ENCODE results near the gene TP53I11.

TP53I11 gene

GRCh38 chr11:44959064-44959463 is 8.4 kb upstream of the TP53I11 start:
- H3K27ac ChIP-seq (ENCODE audit: low read depth, low read length, poor library complexity, severe bottlenecking) = no peak overlapping the region
- no peaks in the 10 kb centered on the region for H3K4me1 ChIP-seq (ENCODE audit: insufficient read depth, low read length, severe bottlenecking)
- no peak overlapping the region for H3K4me2 ChIP-seq (ENCODE audit: low read length)
- no peaks in the 10 kb centered on the region for H3K79me2 ChIP-seq (ENCODE audit: insufficient read depth, low read length)
- no peak overlapping the region for H2AFZ ChIP-seq (ENCODE audit: low read length)
- H3K9me2 ChIP-seq (ENCODE audit: low read depth, low read length) = no peaks in the 10 kb centered on the region
- H3K9ac ChIP-seq (ENCODE audit: low read length) = no peak overlapping the region
- no peak overlapping the region for H3K4me3 ChIP-seq (ENCODE audit: low read depth, low read length, poor library complexity, severe bottlenecking)
- no peaks in the 10 kb centered on the region for H3K36me3 ChIP-seq (ENCODE audit: insufficient read depth, low read length)
- no peaks in the 10 kb centered on the region for H3K9me3 ChIP-seq (ENCODE audit: low read length)
- 0 out of 2 replicates have a peak, but pooled peaks cover 6% of the 10 kb centered on the region for H3K27me3 ChIP-seq (ENCODE audit: insufficient read depth, low read length)
- H3F3A ChIP-seq (ENCODE audit: insufficient read depth, low read length) = no peaks in the 10 kb centered on the region
- TF ChIP-seq CTCF (IDR thresholded peaks at IDR 0.05; ENCODE audit: low read length) (no peak), EZH2 (IDR thresholded peaks at IDR 0.05; ENCODE audit: borderline replicate concordance, low read length) (no peak)
- no peaks in the 10 kb centered on the region for H4K20me1 ChIP-seq (ENCODE audit: insufficient read depth, low read length)

- 0 out of 2 replicates have a peak, but pooled peaks cover 6% of the 10 kb centered on the region for H3K27me3 ChIP-seq (ENCODE audit: insufficient read depth, low read length)
- H3K4me1 ChIP-seq (ENCODE audit: insufficient read depth, low read length, severe bottlenecking) = no peaks in the 10 kb centered on the region
- no peaks in the 10 kb centered on the region for H3F3A ChIP-seq (ENCODE audit: insufficient read depth, low read length)
- no peaks in the 10 kb centered on the region for H3K9me3 ChIP-seq (ENCODE audit: low read length)
- no peaks in the 10 kb centered on the region for H3K79me2 ChIP-seq (ENCODE audit: insufficient read depth, low read length)
- no peak overlapping the region for H3K4me2 ChIP-seq (ENCODE audit: low read length)
- H3K27ac ChIP-seq (ENCODE audit: low read depth, low read length, poor library complexity, severe bottlenecking) = no peak overlapping the region
- no peak overlapping the region for H3K9ac ChIP-seq (ENCODE audit: low read length)
- H3K36me3 ChIP-seq (ENCODE audit: insufficient read depth, low read length) = no peaks in the 10 kb centered on the region
- H3K9me2 ChIP-seq (ENCODE audit: low read depth, low read length) = no peaks in the 10 kb centered on the region
- H4K20me1 ChIP-seq (ENCODE audit: insufficient read depth, low read length) = no peaks in the 10 kb centered on the region
- H3K4me3 ChIP-seq (ENCODE audit: low read depth, low read length, poor library complexity, severe bottlenecking) = no peak overlapping the region
- TF ChIP-seq CTCF (IDR thresholded peaks at IDR 0.05; ENCODE audit: low read length) = no peak
- no peak for TF ChIP-seq EZH2 (IDR thresholded peaks at IDR 0.05; ENCODE audit: borderline replicate concordance, low read length)
- no peak overlapping the region for H2AFZ ChIP-seq (ENCODE audit: low read length)
These were observed 7.3 kb upstream of the TP53I11 start for GRCh38 chr11:44957776-44958564.

DNA sequence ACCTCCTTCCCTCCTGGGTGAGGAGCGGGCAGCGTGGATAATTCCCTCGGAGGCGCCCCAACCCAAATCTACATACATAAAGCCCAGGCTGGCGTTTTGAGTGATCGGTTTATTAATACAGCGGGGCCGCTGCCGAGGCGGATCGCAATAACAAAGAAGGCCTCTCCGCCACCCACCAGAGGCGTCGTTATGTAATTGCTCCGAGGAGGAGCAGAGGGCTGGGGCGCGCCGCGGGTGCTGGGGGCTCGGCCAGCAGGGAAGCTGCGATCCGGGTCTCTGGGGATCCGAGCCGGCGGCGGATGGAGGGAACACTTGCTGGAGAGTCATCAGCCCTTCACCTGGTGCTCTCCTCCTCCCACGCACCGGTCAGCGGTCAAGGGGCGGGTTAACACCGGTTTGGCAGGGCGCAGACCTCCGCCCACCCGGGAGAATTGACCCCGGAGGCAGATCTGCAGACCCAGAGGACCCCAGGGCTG is 6.4 kb upstream of the TP53I11 start:
- H3K79me2 ChIP-seq (ENCODE audit: insufficient read depth, low read length) = no peaks in the 10 kb centered on the region
- no peaks in the 10 kb centered on the region for H3K9me2 ChIP-seq (ENCODE audit: low read depth, low read length)
- H3K4me1 ChIP-seq (ENCODE audit: insufficient read depth, low read length, severe bottlenecking) = no peaks in the 10 kb centered on the region
- no peak overlapping the region for H3K4me3 ChIP-seq (ENCODE audit: low read depth, low read length, poor library complexity, severe bottlenecking)
- no peak overlapping the region for H2AFZ ChIP-seq (ENCODE audit: low read length)
- H3K4me2 ChIP-seq (ENCODE audit: low read length) = no peak overlapping the region
- H3K9me3 ChIP-seq (ENCODE audit: low read length) = no peaks in the 10 kb centered on the region
- no peak overlapping the region for H3K27ac ChIP-seq (ENCODE audit: low read depth, low read length, poor library complexity, severe bottlenecking)
- no peak overlapping the region for H3K9ac ChIP-seq (ENCODE audit: low read length)
- H3K27me3 ChIP-seq (ENCODE audit: insufficient read depth, low read length) = 0 out of 2 replicates have a peak, but pooled peaks cover 7% of the 10 kb centered on the region
- H3K36me3 ChIP-seq (ENCODE audit: insufficient read depth, low read length) = no peaks in the 10 kb centered on the region
- TF ChIP-seq CTCF (IDR thresholded peaks at IDR 0.05; ENCODE audit: low read length) (no peak), EZH2 (IDR thresholded peaks at IDR 0.05; ENCODE audit: borderline replicate concordance, low read length) (no peak)
- H4K20me1 ChIP-seq (ENCODE audit: insufficient read depth, low read length) = no peaks in the 10 kb centered on the region
- no peaks in the 10 kb centered on the region for H3F3A ChIP-seq (ENCODE audit: insufficient read depth, low read length)

Measured in OCI-LY1 (cell line).